ENCODE data around the gene MKNK2.

DNA sequence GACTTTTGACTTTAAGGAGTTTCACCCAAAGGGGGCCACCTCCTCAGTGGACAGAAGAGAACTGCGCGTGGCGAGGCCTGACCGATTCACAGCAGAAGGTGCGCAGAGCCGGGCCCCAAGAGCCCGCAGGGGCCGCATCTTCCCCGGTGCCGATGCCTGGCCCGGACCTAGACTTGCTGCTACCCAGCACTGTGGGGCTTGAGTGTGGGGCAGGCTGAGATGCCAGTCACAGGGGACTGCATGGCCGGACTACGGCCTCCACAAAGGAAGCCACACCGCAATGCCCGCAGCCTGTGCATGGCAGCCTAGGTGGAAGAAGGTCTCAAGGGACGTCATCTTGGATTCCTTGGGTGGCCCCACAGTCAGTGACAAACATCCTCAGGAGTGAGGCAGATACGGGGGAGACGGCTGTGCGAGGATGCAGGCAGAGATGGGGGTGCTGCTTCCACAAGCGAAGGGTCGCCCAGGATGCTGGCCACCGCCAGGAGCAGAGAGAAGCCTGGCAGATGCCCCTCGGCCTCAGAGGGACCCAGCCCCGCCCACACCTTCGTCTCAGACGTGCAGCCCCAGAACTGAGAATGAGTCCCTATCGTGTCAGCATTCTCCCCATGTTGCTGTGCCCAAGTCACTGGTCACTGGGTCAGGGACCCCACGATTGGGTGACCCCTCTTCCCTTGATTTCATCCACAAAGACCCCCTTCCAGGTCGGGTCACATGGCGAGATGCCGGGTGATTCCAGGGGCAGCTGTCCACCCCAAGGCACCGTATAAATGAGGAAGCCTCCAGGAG is 28.2 kb upstream of the MKNK2 start:
- TF ChIP-seq NFRKB (IDR thresholded peaks at IDR 0.05) (no peak), SUZ12 (IDR thresholded peaks at IDR 0.05) (no peak), BHLHE40 (IDR thresholded peaks at IDR 0.05; ENCODE audit: borderline replicate concordance) (no peak), FOXK2 (IDR thresholded peaks at IDR 0.05) (no peak), SP1 (IDR thresholded peaks at IDR 0.05) (no peak), ARNT (IDR thresholded peaks at IDR 0.05) (no peak), HDGF (IDR thresholded peaks at IDR 0.05; ENCODE audit: borderline replicate concordance) (no peak), TARDBP (IDR thresholded peaks at IDR 0.05) (no peak), ZNF384 (IDR thresholded peaks at IDR 0.05) (no peak), FOXM1 (IDR thresholded peaks at IDR 0.05; ENCODE audit: borderline replicate concordance) (no peak), L3MBTL2 (conservative IDR thresholded peaks at IDR 0.05) (no peak), FOXA1 (IDR thresholded peaks at IDR 0.05) (no peak), ELF4 (IDR thresholded peaks at IDR 0.05) (no peak)
- TF ChIP-seq, protein P1, sequence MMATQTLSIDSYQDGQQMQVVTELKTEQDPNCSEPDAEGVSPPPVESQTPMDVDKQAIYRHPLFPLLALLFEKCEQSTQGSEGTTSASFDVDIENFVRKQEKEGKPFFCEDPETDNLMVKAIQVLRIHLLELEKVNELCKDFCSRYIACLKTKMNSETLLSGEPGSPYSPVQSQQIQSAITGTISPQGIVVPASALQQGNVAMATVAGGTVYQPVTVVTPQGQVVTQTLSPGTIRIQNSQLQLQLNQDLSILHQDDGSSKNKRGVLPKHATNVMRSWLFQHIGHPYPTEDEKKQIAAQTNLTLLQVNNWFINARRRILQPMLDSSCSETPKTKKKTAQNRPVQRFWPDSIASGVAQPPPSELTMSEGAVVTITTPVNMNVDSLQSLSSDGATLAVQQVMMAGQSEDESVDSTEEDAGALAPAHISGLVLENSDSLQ (IDR thresholded peaks at IDR 0.05), result no peak
